ENCODE results near the gene SCNN1B.
A peak's percentile ranks its signal among the peaks of the same experiment; 100 is the strongest.
"Not testable (repeated sequence)": the region's sequence is repeated elsewhere in the genome, so short reads cannot be mapped to it uniquely, and the experiment has no call there.

Gene SCNN1B

DNA sequence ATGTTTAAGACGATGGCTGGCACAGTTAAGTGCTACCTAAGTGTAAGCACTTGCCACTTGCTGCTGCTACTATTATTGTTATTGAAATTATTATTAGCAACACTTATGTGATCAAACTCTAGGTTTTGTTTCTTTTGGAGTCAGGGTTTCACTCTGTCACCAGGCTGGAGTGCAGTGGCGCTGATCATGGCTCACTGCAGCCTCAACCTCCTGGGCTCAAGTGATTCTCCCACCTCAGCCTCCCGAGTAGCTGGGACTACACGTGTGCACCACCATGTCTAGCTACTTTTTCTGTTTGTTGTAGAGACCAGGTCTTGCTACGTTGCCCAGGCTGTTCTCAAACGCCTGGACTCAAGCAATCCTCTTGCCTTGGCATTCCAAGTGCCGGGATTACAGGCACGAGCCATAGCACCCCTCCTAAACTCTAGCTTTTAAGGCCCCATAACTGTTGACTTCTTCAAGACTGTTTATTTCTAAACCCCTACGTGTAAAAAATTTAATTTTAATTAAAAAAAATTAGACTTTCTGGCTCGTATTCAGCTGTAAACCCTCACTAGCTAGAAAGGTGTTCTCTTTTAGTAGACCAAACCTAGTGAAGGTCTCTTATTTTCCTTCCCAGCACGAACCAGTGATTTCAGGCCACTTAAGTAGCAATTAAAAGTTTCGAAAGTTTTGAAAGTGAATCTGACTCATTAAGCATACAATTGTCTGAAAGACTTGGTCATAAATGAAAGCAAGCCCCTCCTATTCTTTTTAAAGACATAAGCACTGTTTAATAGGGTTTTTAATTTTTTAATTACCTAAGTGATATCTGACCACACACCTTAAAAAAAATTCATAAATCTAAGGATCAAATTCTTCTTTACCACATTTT, 11.7 kb upstream of the SCNN1B start:
- no peak for DNase-seq

DNA sequence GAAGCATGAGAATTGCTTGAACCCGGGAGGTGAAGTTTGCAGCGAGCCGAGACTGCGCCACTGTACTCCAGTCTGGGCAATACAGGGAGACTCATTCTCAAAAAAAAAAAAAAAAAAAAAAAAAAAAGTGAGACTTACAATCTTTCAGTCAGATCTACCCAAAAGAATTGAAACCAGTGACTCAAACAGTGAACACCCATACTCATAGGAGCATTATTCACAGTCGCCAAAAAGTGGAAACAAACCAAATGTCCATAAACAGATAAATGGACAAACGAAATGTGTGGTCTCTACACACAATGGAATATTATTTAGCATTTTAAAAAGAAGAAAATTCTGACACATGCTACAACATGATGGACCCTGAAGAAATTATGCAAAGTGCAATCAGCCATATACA, 9.1 kb upstream of the SCNN1B start:
- DNase-seq = no peak

DNA sequence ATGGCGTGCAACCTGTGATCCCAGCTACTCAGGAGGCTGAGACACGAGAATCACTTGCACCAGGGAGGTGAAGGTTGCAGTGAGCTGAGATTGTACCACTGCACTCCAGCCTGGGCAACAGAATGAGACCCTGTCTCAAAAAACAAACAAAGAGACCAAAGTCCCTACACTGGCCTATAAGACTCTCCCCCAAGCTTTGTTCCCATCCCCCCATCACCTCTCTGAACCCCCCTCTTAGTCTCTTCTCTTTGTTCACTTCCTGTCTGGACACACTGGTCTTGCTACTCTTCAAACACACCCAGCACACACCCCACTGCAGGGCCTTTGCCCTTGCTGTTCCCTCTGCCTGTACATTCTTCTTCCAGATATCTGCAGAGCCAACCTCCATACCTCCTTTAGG, 7.8 kb upstream of the SCNN1B start:
- no peak for DNase-seq

GRCh38 chr16:23296994-23297393, 5.1 kb upstream of the SCNN1B start:
- peak in 1 of 2 experiments; percentile 30 for DNase-seq

GRCh38 chr16:23298290-23298915, 3.7 kb upstream of the SCNN1B start:
- DNase-seq = no peak

DNA sequence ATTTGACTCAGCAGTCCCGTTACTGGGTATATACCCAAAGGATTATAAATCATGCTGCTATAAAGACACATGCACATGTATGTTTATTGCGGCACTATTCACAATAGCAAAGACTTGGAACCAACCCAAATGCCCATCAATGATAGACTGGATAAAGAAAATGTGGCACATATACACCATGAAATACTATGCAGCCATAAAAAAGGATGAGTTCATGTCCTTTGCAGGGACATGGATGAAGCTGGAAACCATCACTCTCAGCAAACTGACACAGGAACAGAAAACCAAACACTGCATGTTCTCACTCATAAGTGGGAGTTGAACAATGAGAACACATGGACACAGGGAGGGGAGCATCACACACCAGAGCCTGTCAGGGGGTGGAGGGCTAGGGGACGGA, 2.3 kb upstream of the SCNN1B start:
- DNase-seq = not testable (repeated sequence)

DNA sequence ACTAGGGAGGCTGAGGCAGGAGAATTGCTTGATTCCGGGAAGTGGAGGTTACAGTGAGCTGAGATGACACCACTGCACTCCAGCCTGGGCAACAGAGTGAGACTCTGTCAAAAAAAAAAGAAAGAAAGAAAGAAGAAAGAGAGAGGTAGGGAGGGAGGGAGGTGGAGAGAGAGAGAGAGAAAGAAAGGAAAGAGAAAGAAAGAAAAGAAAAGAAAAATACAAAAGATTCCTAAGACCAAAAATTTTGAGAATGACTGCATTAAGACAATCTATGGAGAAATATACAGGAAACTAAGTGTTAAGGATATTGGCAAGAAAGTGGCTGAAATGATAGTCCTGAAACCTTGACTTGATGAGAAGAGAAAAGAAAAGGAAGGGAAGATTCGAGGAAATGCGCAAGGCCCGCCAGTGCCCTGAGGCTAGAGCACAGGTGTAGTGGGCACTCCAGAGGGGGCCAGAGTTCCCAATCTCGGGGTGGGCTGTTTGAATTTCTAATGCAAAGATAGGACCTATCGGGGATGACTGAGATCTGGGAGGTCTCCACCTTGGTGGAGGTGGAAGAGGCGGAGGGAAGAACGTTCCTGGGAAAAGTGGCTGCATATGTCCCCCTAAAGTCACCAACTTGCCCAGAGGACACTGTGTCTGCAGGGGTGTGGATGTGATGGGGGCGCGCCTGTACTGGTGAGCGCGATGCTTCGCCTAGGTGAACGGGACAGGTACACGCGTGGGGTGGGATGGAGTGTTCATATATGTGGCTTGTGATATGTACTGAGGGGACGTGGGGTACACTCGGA, 654 bp upstream of the SCNN1B start:
- no peak for DNase-seq

DNA sequence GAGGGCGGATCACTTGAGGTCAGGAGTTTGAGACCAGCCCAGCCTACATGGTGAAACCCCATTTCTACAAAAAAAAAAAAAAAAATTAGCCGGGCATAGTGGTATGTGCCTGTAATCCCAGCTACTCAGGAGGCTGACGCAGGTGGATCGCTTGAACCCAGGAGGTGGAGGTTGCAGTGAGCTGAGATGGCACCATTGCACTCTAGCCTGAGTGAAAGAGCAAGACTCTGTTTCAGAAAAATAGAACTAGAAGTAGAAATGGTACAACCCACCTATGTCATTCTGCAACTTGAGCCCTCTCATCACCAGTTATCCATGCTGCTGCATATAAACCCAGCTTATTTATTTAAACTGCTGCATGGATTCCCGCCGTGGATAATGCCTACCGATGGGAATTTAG, 1.6 kb downstream of the SCNN1B start:
- DNase-seq = no peak

DNA sequence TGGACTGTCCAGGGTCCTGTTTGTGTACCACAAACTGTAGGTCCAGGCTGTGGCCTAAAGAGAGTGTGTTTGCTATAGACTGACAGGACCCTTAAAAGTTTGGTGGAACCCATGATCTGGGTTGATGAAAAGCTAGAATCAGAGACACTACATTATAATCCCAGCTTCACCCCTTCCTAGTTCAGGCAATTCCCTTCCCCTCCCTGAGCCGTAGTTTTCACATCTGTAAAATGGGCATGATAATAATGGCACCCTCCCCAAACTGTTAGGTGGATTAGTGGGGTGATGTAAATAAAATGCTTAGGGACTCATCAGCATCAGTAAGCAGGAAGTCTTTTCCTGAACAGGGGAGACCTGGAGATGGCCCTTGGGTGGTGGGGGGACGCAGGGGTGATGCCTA, 2.5 kb downstream of the SCNN1B start:
- DNase-seq = no peak

- DNase-seq = no peak
These were observed 4.3 kb downstream of the SCNN1B start for GRCh38 chr16:23306199-23307100.

- DNase-seq = no peak
These were observed 8.1 kb downstream of the SCNN1B start for GRCh38 chr16:23310217-23310616.

- no peak for DNase-seq
These were observed 8.6 kb downstream of the SCNN1B start for GRCh38 chr16:23310744-23311143.

- DNase-seq = no peak
These were observed 14.1 kb downstream of the SCNN1B start for GRCh38 chr16:23316232-23316631.

- no peak for DNase-seq
These were observed 14.6 kb downstream of the SCNN1B start for GRCh38 chr16:23316634-23317265.

DNA sequence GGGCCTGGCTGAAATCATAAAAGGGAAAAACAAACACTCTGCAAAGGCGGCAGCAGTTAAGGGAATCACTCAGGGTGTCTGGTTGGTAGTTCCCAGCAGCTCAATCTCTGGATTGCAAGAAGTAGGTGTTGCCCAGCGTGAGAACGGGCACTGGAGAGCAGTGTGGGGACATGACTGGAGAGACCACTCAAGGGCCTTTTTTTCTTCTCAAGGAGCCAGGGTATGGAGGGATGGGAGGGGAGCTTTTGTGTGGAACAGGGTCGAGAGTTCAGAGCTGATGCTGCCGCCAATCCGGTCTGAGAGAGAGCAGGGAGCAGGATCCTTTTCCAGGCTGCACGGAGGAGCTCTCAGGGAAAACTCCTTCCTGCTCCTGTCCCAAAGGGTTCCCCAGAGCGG, 15.2 kb downstream of the SCNN1B start:
- DNase-seq = no peak

DNA sequence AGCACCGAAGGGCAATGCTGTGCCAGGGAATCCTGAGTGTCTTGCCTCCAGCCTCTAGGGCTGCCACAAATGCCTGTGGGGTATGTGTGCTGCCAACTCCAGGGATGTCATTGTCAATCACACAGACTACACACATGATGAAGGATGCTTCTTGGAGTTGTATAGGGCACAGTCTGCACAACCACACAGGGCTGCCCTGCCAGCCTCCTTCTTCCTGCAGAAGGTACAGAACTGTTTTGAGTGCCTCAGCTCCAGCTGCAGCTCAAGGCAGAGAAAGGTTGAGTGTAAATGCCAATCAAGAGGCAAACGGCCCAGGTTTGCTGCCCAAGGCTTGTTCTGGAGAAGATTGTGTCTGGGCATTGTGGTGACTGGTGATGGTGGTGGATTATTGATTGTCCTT, 15.6 kb downstream of the SCNN1B start:
- DNase-seq = no peak

GRCh38 chr16:23318639-23319038, 16.5 kb downstream of the SCNN1B start:
- DNase-seq = no peak

- DNase-seq = no peak
These were observed 17.9 kb downstream of the SCNN1B start for GRCh38 chr16:23319861-23320615.

- no peak for DNase-seq
These were observed 18.6 kb downstream of the SCNN1B start for GRCh38 chr16:23320693-23321092.

GRCh38 chr16:23321206-23321875, 19.2 kb downstream of the SCNN1B start:
- no peak for DNase-seq
